GM12878 (cell line): Measurements from ENCODE around the gene TMEM52B. TPM values are rescaled to one million over a fixed set of nuclear protein-coding genes. Genes with fewer than 3 reads are reported as not detected.

Experiments
- BHLHE40 ChIP-seq, 2 experiments: fragments of 450-650 bp in 1 of 2; IDR thresholded peaks; 2 replicates each; pipeline ENCODE4 v1.6.1; 2011 to 2017; ENCODE audit warnings: low read depth in 2 of 2, borderline replicate concordance in 1 of 2, improper control_type of control experiment in 1 of 2, low read length in 1 of 2, mild to moderate bottlenecking in 1 of 2
- CBFB ChIP-seq: IDR thresholded peaks from 2 replicates; pipeline ENCODE4 v1.6.1; 2016; ENCODE audit warnings: antibody characterized with exemption, low read depth
- CREM ChIP-seq: IDR thresholded peaks from 2 replicates; pipeline ENCODE4 v1.6.1; 2014; ENCODE audit warnings: antibody characterized with exemption, low read depth
- E2F4 ChIP-seq: IDR thresholded peaks from 2 replicates; pipeline ENCODE4 v1.6.1; 2012; ENCODE audit warnings: low read depth, low read length, improper control_type of control experiment
- FOXM1 ChIP-seq: IDR thresholded peaks from 2 replicates; pipeline ENCODE4 v1.6.1; 2012; ENCODE audit warnings: low read depth, mild to moderate bottlenecking, inconsistent platforms, low read length, moderate library complexity
- SMARCA5 ChIP-seq: fragments of 450-650 bp; IDR thresholded peaks from 2 replicates; pipeline ENCODE4 v1.6.1; 2017; ENCODE audit warnings: mild to moderate bottlenecking
- polyA plus RNA-seq, 11 experiments: library from polyadenylated mRNA; depleted of rRNA in 4 of 11; unstranded in 6 of 11; stranded (reverse) in 5 of 11; fragments of >200 nt; fragmentation: Nextera tagmentation in 4 of 11; fragmentation: Illumina TruSeq in 1 of 11; extraction: Ambion mirVana in 4 of 11; extraction: Trizol in 1 of 11; gene quantifications; 1 replicate in 1 of 11; 2 replicates in 10 of 11; pipeline versions ENCODE4 v1.2.1 to v1.2.3, GENCODE V29; 2011 to 2016; ENCODE audit warnings: inconsistent platforms in 2 of 11, missing spikeins in 2 of 11, low read depth in 1 of 11
- total RNA-seq, 4 experiments: library from RNA; depleted of rRNA in 3 of 4; stranded (reverse); fragments of >200 nt in 3 of 4; fragmentation: Illumina TruSeq in 1 of 4; extraction: Trizol in 1 of 4; gene quantifications; 2 replicates each; pipeline versions ENCODE4 v1.2.1 to v1.2.3, GENCODE V29; 2013 to 2021
- TF ChIP-seq, protein P1 (sequence below): fragments of 450-650 bp; IDR thresholded peaks from 2 replicates; pipeline ENCODE4 v1.6.1; 2017; ENCODE audit warnings: mild to moderate bottlenecking, moderate library complexity
- TF ChIP-seq, protein P2 (sequence below): IDR thresholded peaks from 2 replicates; pipeline ENCODE4 v1.6.1; 2011; ENCODE audit warnings: borderline replicate concordance, low read depth, mild to moderate bottlenecking, moderate library complexity, low read length; ENCODE audit not compliant: insufficient read depth, poor library complexity, severe bottlenecking
- TF ChIP-seq, protein P3 (sequence below): IDR thresholded peaks from 2 replicates; pipeline ENCODE4 v1.6.1; 2011; ENCODE audit warnings: borderline replicate concordance, low read depth, mild to moderate bottlenecking, moderate library complexity, mixed read lengths, low read length; ENCODE audit not compliant: insufficient read depth; ENCODE audit errors: extremely low read length
- TF ChIP-seq, protein P4 (sequence below): IDR thresholded peaks from 2 replicates; pipeline ENCODE4 v1.6.1; 2011; ENCODE audit warnings: low read depth, mild to moderate bottlenecking, low read length, moderate library complexity, borderline replicate concordance; ENCODE audit errors: extremely low read depth

TMEM52B gene
- total and polyA plus RNA-seq, 10 of the 15 experiments (the other 5 are each of a cell fraction or from before 2014, with no cell fraction given): not detected

- TF ChIP-seq, protein P1, sequence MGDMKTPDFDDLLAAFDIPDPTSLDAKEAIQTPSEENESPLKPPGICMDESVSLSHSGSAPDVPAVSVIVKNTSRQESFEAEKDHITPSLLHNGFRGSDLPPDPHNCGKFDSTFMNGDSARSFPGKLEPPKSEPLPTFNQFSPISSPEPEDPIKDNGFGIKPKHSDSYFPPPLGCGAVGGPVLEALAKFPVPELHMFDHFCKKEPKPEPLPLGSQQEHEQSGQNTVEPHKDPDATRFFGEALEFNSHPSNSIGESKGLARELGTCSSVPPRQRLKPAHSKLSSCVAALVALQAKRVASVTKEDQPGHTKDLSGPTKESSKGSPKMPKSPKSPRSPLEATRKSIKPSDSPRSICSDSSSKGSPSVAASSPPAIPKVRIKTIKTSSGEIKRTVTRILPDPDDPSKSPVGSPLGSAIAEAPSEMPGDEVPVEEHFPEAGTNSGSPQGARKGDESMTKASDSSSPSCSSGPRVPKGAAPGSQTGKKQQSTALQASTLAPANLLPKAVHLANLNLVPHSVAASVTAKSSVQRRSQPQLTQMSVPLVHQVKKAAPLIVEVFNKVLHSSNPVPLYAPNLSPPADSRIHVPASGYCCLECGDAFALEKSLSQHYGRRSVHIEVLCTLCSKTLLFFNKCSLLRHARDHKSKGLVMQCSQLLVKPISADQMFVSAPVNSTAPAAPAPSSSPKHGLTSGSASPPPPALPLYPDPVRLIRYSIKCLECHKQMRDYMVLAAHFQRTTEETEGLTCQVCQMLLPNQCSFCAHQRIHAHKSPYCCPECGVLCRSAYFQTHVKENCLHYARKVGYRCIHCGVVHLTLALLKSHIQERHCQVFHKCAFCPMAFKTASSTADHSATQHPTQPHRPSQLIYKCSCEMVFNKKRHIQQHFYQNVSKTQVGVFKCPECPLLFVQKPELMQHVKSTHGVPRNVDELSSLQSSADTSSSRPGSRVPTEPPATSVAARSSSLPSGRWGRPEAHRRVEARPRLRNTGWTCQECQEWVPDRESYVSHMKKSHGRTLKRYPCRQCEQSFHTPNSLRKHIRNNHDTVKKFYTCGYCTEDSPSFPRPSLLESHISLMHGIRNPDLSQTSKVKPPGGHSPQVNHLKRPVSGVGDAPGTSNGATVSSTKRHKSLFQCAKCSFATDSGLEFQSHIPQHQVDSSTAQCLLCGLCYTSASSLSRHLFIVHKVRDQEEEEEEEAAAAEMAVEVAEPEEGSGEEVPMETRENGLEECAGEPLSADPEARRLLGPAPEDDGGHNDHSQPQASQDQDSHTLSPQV: no peak
- TF ChIP-seq FOXM1: no peak
- TF ChIP-seq E2F4: no peak
- TF ChIP-seq, protein P2, sequence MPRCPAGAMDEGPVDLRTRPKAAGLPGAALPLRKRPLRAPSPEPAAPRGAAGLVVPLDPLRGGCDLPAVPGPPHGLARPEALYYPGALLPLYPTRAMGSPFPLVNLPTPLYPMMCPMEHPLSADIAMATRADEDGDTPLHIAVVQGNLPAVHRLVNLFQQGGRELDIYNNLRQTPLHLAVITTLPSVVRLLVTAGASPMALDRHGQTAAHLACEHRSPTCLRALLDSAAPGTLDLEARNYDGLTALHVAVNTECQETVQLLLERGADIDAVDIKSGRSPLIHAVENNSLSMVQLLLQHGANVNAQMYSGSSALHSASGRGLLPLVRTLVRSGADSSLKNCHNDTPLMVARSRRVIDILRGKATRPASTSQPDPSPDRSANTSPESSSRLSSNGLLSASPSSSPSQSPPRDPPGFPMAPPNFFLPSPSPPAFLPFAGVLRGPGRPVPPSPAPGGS: no peak
- TF ChIP-seq, protein P3, sequence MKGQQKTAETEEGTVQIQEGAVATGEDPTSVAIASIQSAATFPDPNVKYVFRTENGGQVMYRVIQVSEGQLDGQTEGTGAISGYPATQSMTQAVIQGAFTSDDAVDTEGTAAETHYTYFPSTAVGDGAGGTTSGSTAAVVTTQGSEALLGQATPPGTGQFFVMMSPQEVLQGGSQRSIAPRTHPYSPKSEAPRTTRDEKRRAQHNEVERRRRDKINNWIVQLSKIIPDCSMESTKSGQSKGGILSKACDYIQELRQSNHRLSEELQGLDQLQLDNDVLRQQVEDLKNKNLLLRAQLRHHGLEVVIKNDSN: no peak
- TF ChIP-seq, protein P4, sequence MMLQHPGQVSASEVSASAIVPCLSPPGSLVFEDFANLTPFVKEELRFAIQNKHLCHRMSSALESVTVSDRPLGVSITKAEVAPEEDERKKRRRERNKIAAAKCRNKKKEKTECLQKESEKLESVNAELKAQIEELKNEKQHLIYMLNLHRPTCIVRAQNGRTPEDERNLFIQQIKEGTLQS: no peak
- no peak for TF ChIP-seq CBFB
- no peak for TF ChIP-seq BHLHE40 (IDR thresholded peaks at IDR 0.05; ENCODE audit: borderline replicate concordance in 1 of 2, low read depth in 2 of 2, low read length in 1 of 2)
- TF ChIP-seq SMARCA5: no peak
- TF ChIP-seq CREM: no peak
Measured at GRCh38 chr12:10142976-10143589, 35.7 kb upstream of the TMEM52B start (continued).
